HG03066 (cell line): ENCODE measurements around the gene AIF1.
A peak's percentile ranks its signal among the peaks of the same experiment; 100 is the strongest.

Experiments used
- ATAC-seq: cut with Tn5 transposase; IDR thresholded peaks from one replicate; pipeline ENCODE4 v1.9.1; 2021; ENCODE audit warnings: low read depth; ENCODE audit not compliant: unreplicated experiment

AIF1 gene

GRCh38 chr6:31639449-31639861 is 24.4 kb downstream of the AIF1 start:
- no peak for ATAC-seq

GRCh38 chr6:31640612-31641011 is 25.6 kb downstream of the AIF1 start:
- ATAC-seq, result no peak

GRCh38 chr6:31641370-31641769 is 26.3 kb downstream of the AIF1 start:
- no peak for ATAC-seq

GRCh38 chr6:31642798-31643570 is 27.9 kb downstream of the AIF1 start:
- no peak for ATAC-seq

GRCh38 chr6:31643818-31644454 is 28.9 kb downstream of the AIF1 start:
- ATAC-seq, result no peak

- ATAC-seq, result no peak
Measured at GRCh38 chr6:31645325-31645724, 30.3 kb downstream of the AIF1 start.

- peak; percentile 22 for ATAC-seq
Measured at GRCh38 chr6:31651602-31652191, 36.7 kb downstream of the AIF1 start.

GRCh38 chr6:31652925-31653724 is 38.1 kb downstream of the AIF1 start:
- ATAC-seq, result peak; percentile 56

- ATAC-seq, result no peak
Measured at GRCh38 chr6:31654574-31655348, 39.7 kb downstream of the AIF1 start.

GRCh38 chr6:31655349-31656237 is 40.6 kb downstream of the AIF1 start, which contains the start of gene APOM:
Gene APOM (plus strand): TSS chr6:31655894. CDS start chr6:31655967, 73 bp downstream.
- no peak for ATAC-seq

GRCh38 chr6:31657406-31658157 is 42.5 kb downstream of the AIF1 start:
- no peak for ATAC-seq

- ATAC-seq, result no peak
Measured at GRCh38 chr6:31658158-31658688, 43.2 kb downstream of the AIF1 start.

- ATAC-seq, result no peak
Measured at GRCh38 chr6:31658983-31659648, 44.1 kb downstream of the AIF1 start.

- no peak for ATAC-seq
Measured at GRCh38 chr6:31659649-31660380, 44.8 kb downstream of the AIF1 start.

- no peak for ATAC-seq
Measured at GRCh38 chr6:31660381-31661261, 45.6 kb downstream of the AIF1 start, which contains the start of gene C6orf47. Gene C6orf47 (minus strand): TSS chr6:31660778. CDS start chr6:31659947, 831 bp downstream.
